Neural cell (in vitro differentiated cells): ENCODE measurements around the gene MAPK8IP2.

Source experiments
- EP300 ChIP-seq: fragments of 450-650 bp; conservative IDR thresholded peaks from 2 replicates; pipeline ENCODE4 v1.6.1; 2014; ENCODE audit warnings: antibody characterized with exemption, mild to moderate bottlenecking, moderate library complexity; ENCODE audit not compliant: poor library complexity, severe bottlenecking
- EZH2 ChIP-seq: fragments of 200-600, 300-800 bp; shearing (Covaris generic), sonication (generic); IDR thresholded peaks from 2 replicates; pipeline ENCODE4 v1.6.1; 2014; ENCODE audit warnings: antibody characterized with exemption, low read length, borderline replicate concordance, mild to moderate bottlenecking; ENCODE audit not compliant: insufficient read depth, poor library complexity, severe bottlenecking
- MXI1 ChIP-seq: fragments of 450-650 bp; conservative IDR thresholded peaks from 2 replicates; pipeline ENCODE4 v1.6.1; 2014; ENCODE audit warnings: antibody characterized with exemption, mild to moderate bottlenecking; ENCODE audit not compliant: poor library complexity, severe bottlenecking
- POLR2AphosphoS5 ChIP-seq: IDR thresholded peaks from 2 replicates; pipeline ENCODE4 v1.6.1; 2012
- SMC3 ChIP-seq: fragments of 450-650 bp; conservative IDR thresholded peaks from 2 replicates; pipeline ENCODE4 v1.6.1; 2014; ENCODE audit warnings: antibody characterized with exemption, mild to moderate bottlenecking, moderate library complexity; ENCODE audit not compliant: poor library complexity
- TAF1 ChIP-seq: IDR thresholded peaks from 2 replicates; pipeline ENCODE4 v1.6.1; 2012; ENCODE audit warnings: low read depth
- TF ChIP-seq, protein P1 (sequence below): fragments of 450-650 bp; IDR thresholded peaks from 2 replicates; pipeline ENCODE4 v1.5.1; 2014; ENCODE audit warnings: antibody characterized with exemption, mild to moderate bottlenecking, moderate library complexity; ENCODE audit not compliant: poor library complexity, severe bottlenecking
- TF ChIP-seq, protein P2 (sequence below): IDR thresholded peaks from 2 replicates; pipeline ENCODE4 v1.6.1; 2012; ENCODE audit warnings: borderline replicate concordance

DNA sequence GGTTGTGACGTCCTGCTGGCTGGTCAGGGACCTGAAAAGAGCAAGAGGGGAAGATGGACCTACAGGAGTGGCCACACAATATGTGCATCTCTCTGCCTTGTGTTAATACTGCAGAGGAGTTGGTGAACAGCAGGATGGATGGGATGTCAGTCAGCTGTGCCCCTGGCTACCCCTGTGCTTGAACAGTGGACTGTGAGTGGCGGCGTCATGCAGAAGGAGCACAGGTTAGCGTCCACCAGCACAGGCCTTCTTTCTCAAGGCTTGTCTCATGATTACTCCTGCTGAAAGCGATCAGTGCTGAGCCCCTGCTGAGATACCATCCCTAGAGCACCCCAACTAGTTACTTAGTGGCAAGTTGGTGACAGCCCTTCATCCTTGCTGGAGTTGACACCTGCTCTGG is 14.2 kb upstream of the MAPK8IP2 start:
- TF ChIP-seq, protein P1, sequence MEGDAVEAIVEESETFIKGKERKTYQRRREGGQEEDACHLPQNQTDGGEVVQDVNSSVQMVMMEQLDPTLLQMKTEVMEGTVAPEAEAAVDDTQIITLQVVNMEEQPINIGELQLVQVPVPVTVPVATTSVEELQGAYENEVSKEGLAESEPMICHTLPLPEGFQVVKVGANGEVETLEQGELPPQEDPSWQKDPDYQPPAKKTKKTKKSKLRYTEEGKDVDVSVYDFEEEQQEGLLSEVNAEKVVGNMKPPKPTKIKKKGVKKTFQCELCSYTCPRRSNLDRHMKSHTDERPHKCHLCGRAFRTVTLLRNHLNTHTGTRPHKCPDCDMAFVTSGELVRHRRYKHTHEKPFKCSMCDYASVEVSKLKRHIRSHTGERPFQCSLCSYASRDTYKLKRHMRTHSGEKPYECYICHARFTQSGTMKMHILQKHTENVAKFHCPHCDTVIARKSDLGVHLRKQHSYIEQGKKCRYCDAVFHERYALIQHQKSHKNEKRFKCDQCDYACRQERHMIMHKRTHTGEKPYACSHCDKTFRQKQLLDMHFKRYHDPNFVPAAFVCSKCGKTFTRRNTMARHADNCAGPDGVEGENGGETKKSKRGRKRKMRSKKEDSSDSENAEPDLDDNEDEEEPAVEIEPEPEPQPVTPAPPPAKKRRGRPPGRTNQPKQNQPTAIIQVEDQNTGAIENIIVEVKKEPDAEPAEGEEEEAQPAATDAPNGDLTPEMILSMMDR = no peak
- TF ChIP-seq EP300 (no peak), POLR2AphosphoS5 (no peak), MXI1 (no peak), SMC3 (no peak), TAF1 (no peak), EZH2 (no peak)
- TF ChIP-seq, protein P2, sequence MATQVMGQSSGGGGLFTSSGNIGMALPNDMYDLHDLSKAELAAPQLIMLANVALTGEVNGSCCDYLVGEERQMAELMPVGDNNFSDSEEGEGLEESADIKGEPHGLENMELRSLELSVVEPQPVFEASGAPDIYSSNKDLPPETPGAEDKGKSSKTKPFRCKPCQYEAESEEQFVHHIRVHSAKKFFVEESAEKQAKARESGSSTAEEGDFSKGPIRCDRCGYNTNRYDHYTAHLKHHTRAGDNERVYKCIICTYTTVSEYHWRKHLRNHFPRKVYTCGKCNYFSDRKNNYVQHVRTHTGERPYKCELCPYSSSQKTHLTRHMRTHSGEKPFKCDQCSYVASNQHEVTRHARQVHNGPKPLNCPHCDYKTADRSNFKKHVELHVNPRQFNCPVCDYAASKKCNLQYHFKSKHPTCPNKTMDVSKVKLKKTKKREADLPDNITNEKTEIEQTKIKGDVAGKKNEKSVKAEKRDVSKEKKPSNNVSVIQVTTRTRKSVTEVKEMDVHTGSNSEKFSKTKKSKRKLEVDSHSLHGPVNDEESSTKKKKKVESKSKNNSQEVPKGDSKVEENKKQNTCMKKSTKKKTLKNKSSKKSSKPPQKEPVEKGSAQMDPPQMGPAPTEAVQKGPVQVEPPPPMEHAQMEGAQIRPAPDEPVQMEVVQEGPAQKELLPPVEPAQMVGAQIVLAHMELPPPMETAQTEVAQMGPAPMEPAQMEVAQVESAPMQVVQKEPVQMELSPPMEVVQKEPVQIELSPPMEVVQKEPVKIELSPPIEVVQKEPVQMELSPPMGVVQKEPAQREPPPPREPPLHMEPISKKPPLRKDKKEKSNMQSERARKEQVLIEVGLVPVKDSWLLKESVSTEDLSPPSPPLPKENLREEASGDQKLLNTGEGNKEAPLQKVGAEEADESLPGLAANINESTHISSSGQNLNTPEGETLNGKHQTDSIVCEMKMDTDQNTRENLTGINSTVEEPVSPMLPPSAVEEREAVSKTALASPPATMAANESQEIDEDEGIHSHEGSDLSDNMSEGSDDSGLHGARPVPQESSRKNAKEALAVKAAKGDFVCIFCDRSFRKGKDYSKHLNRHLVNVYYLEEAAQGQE = no peak
